HCT116 (cell line): ENCODE measurements around the gene P4HTM. TPM values are rescaled to one million over a fixed set of nuclear protein-coding genes. Genes with fewer than 3 reads are reported as not detected.

ENCODE experiments used
- ATAC-seq: fragments of 200-7000 bp; cut with Tn5 transposase; 2 replicates; pipeline ENCODE4 v1.9.1; 2020; ENCODE audit warnings: mild to moderate bottlenecking, moderate library complexity
- BruUV-seq: library from RNA; stranded (reverse); fragments of 400-500 nt; replicated peaks from 2 replicates; lab custom pipeline; 2021; lab: Mats Ljungman, UMichigan
- CTCF ChIA-PET: fragments of 300-600 bp; sonication (Branson Sonifier 250); formaldehyde crosslinking; loops from one replicate; lab custom pipeline; 2021; ENCODE audit warnings: antibody characterized with exemption; lab: Charles Lee
- POLR2A ChIA-PET: fragments of 300-600, 350-600 bp; sonication (Branson Sonifier 250); formaldehyde crosslinking; loops from one replicate; lab custom pipeline; 2021; ENCODE audit warnings: antibody characterized with exemption; lab: Charles Lee
- RAD21 ChIA-PET, 2 experiments: fragments of 300-600 bp; sonication (Branson Sonifier 250); formaldehyde crosslinking; loops; one replicate each; lab custom pipeline; 2023; ENCODE audit warnings: low total read pairs in 2 of 2; ENCODE audit not compliant: uncharacterized antibody in 2 of 2, unreplicated experiment in 2 of 2, low non-redundant PET in 1 of 2; lab: Charles Lee
- DNase-seq: peaks from one replicate; pipeline ENCODE4 v3.0.0-alpha.2; 2010; ENCODE audit warnings: low read depth, low spot score
- H2AFZ ChIP-seq: fragments of 200-600 bp; shearing (Covaris generic), sonication (generic); 2 replicates; pipeline ENCODE4 v1.6.1; 2017; ENCODE audit warnings: low read depth, mixed run types, mixed read lengths, antibody characterized with exemption, low read length; ENCODE audit not compliant: poor library complexity, severe bottlenecking
- H3K27ac ChIP-seq: 2 replicates; pipeline ENCODE4 v1.5.1; 2012; ENCODE audit warnings: low read depth, low read length
- H3K27me3 ChIP-seq: fragments of 200-600 bp; sonication (generic); 2 replicates; pipeline ENCODE4 v1.6.1; 2016; ENCODE audit warnings: mixed run types, low read length, mixed read lengths; ENCODE audit not compliant: insufficient read depth
- H3K36me3 ChIP-seq, 2 experiments: fragments of 200-500 bp in 1 of 2; fragments of 200-600 bp in 1 of 2; sonication (Bioruptor generic) in 1 of 2; sonication (generic) in 1 of 2; 2 replicates each; pipeline versions ENCODE4 v1.5.1 to v1.6.1; 2014 to 2016; ENCODE audit warnings: low read length in 2 of 2, inconsistent platforms in 1 of 2, mixed read lengths in 1 of 2, mixed run types in 1 of 2; ENCODE audit not compliant: insufficient read depth in 2 of 2, control insufficient read depth in 1 of 2
- H3K4me1 ChIP-seq, 2 experiments: fragments of 200-600 bp in 1 of 2; sonication (generic) in 1 of 2; 2 replicates each; pipeline versions ENCODE4 v1.5.1 to v1.6.1; 2012 to 2017; ENCODE audit warnings: low read length in 2 of 2, inconsistent platforms in 1 of 2, mild to moderate bottlenecking in 1 of 2, mixed read lengths in 1 of 2, mixed run types in 1 of 2, moderate library complexity in 1 of 2; ENCODE audit not compliant: insufficient read depth in 2 of 2, control insufficient read depth in 1 of 2
- H3K4me2 ChIP-seq: fragments of 200-600 bp; sonication (generic); 2 replicates; pipeline ENCODE4 v1.6.1; 2017; ENCODE audit warnings: mixed run types, low read length, mixed read lengths
- H3K4me3 ChIP-seq, 2 experiments: fragments of 200-600 bp in 1 of 2; sonication (generic) in 1 of 2; replicated peaks in 1 of 2; 2 replicates each; pipeline ENCODE4 v1.5.1; 2011 to 2016; ENCODE audit warnings: low read length in 2 of 2, control low read depth in 1 of 2, low read depth in 1 of 2, mild to moderate bottlenecking in 1 of 2, mixed read lengths in 1 of 2, mixed run types in 1 of 2
- H3K79me2 ChIP-seq: fragments of 200-600 bp; sonication (generic); 2 replicates; pipeline ENCODE4 v1.6.1; 2017; ENCODE audit warnings: mild to moderate bottlenecking, mixed run types, low read length, moderate library complexity, mixed read lengths; ENCODE audit not compliant: insufficient read depth
- H3K9ac ChIP-seq: fragments of 200-600 bp; sonication (generic); 2 replicates; pipeline ENCODE4 v1.6.1; 2016; ENCODE audit warnings: low read length, mixed read lengths
- H3K9me2 ChIP-seq: fragments of 200-600 bp; sonication (generic), shearing (Covaris generic); 2 replicates; pipeline ENCODE4 v1.6.1; 2017; ENCODE audit warnings: mixed run types, mild to moderate bottlenecking, moderate library complexity; ENCODE audit not compliant: insufficient read depth
- H3K9me3 ChIP-seq, 2 experiments: fragments of 200-500 bp in 1 of 2; fragments of 200-600 bp in 1 of 2; sonication (Bioruptor generic) in 1 of 2; sonication (generic) in 1 of 2; 2 replicates each; pipeline ENCODE4 v1.6.1; 2014 to 2017; ENCODE audit warnings: low read length in 2 of 2, mixed read lengths in 2 of 2, inconsistent platforms in 1 of 2, low read depth in 1 of 2, mild to moderate bottlenecking in 1 of 2, mixed run types in 1 of 2, moderate library complexity in 1 of 2; ENCODE audit not compliant: control insufficient read depth in 1 of 2, insufficient read depth in 1 of 2
- H4K20me1 ChIP-seq: fragments of 200-600 bp; sonication (generic), shearing (Covaris generic); 2 replicates; pipeline ENCODE4 v1.6.1; 2017; ENCODE audit warnings: mixed run types, mild to moderate bottlenecking, moderate library complexity; ENCODE audit not compliant: insufficient read depth
- ATF3 ChIP-seq: IDR thresholded peaks from 2 replicates; pipeline ENCODE4 v1.6.1; 2012
- CBX3 ChIP-seq: IDR thresholded peaks from 2 replicates; pipeline ENCODE4 v1.6.1; 2012; ENCODE audit warnings: low read depth
- CTCF ChIP-seq, 3 experiments: fragments of 200-600 bp in 1 of 3; sonication (generic) in 1 of 3; IDR thresholded peaks in 2 of 3; conservative IDR thresholded peaks in 1 of 3; 2 replicates each; pipeline ENCODE4 v1.5.1; 2012 to 2017; ENCODE audit warnings: low read depth in 2 of 3, low read length in 2 of 3, antibody characterized with exemption in 1 of 3, borderline replicate concordance in 1 of 3, control low read depth in 1 of 3, mild to moderate bottlenecking in 1 of 3, mixed read lengths in 1 of 3, mixed run types in 1 of 3, moderate library complexity in 1 of 3; ENCODE audit not compliant: insufficient read depth in 1 of 3
- ELF1 ChIP-seq: IDR thresholded peaks from 2 replicates; pipeline ENCODE4 v1.6.1; 2012; ENCODE audit warnings: low read depth, borderline replicate concordance
- EZH2 ChIP-seq: fragments of 200-600 bp; sonication (generic); IDR thresholded peaks from 2 replicates; pipeline ENCODE4 v1.6.1; 2017; ENCODE audit warnings: antibody characterized with exemption, mixed run types
- EZH2phosphoT487 ChIP-seq: fragments of 200-600 bp; IDR thresholded peaks from 2 replicates; pipeline ENCODE4 v1.6.1; 2018; ENCODE audit warnings: antibody characterized with exemption, borderline replicate concordance
- FOSL1 ChIP-seq: IDR thresholded peaks from 2 replicates; pipeline ENCODE4 v1.6.1; 2012; ENCODE audit warnings: low read depth
- JUND ChIP-seq: IDR thresholded peaks from 2 replicates; pipeline ENCODE4 v1.6.1; 2012
- MAX ChIP-seq: IDR thresholded peaks from 2 replicates; pipeline ENCODE4 v1.6.1; 2012
- POLR2A ChIP-seq: IDR thresholded peaks from 2 replicates; pipeline ENCODE4 v1.7.0; 2011; ENCODE audit warnings: borderline replicate concordance; ENCODE audit not compliant: insufficient read depth, insufficient read length; ENCODE audit errors: extremely low read depth
- POLR2AphosphoS5 ChIP-seq: IDR thresholded peaks from 2 replicates; pipeline ENCODE4 v1.6.1; 2011; ENCODE audit warnings: mild to moderate bottlenecking, low read depth, low read length, moderate library complexity
- SP1 ChIP-seq: IDR thresholded peaks from 2 replicates; pipeline ENCODE4 v1.6.1; 2012; ENCODE audit warnings: low read depth
- SRF ChIP-seq: IDR thresholded peaks from 2 replicates; pipeline ENCODE4 v1.6.1; 2012; ENCODE audit warnings: low read depth
- TCF7L2 ChIP-seq: IDR thresholded peaks from 2 replicates; pipeline ENCODE4 v1.7.0; 2011; ENCODE audit warnings: borderline replicate concordance, inconsistent platforms; ENCODE audit not compliant: insufficient read depth, insufficient read length; ENCODE audit errors: extremely low read depth
- YY1 ChIP-seq: IDR thresholded peaks from 2 replicates; pipeline ENCODE4 v1.6.1; 2011; ENCODE audit warnings: low read length, low read depth, moderate library complexity, mild to moderate bottlenecking; ENCODE audit not compliant: insufficient replicate concordance; ENCODE audit errors: extremely low read depth
- ZFX ChIP-seq: fragments of 450-650 bp; IDR thresholded peaks from 2 replicates; pipeline ENCODE4 v1.6.1; 2017
- ZNF274 ChIP-seq: fragments of 200-500 bp; sonication (Bioruptor generic); IDR thresholded peaks from 2 replicates; pipeline ENCODE4 v1.6.1; 2014; ENCODE audit warnings: mild to moderate bottlenecking, low read depth, low read length, inconsistent platforms
- intact Hi-C: fragments of 100-400 bp; cut with micrococcal nuclease; formaldehyde crosslinking; loops from 2 replicates; pipeline ENCODE4 v1.10.0; 2022
- total RNA-seq: library from RNA; stranded (reverse); gene quantifications from one replicate; pipeline ENCODE4 v1.2.1, GENCODE V29; 2021; ENCODE audit not compliant: unreplicated experiment

Gene P4HTM
- total RNA-seq, 1 experiment from 2014 or later, result 60.5 TPM

- TF ChIP-seq ATF3 (no peak), EZH2 (no peak), ZFX (no peak), MAX (no peak), YY1 (no peak), ELF1 (no peak), JUND (no peak), POLR2AphosphoS5 (no peak), FOSL1 (no peak)
- RAD21 ChIA-PET, result no interaction called here
Measured at GRCh38 chr3:48950051-48950450, 40.0 kb upstream of the P4HTM start.

GRCh38 chr3:48951764-48952163, 38.3 kb upstream of the P4HTM start:
- intact Hi-C loops, result loop anchor here (1.0 to 5.0 kb wide), 2 partner anchors 214 to 264 kb away; partner anchors contain the start of gene NCKIPSD
- no peak for ATAC-seq
- POLR2A ChIA-PET, result interaction anchor here (0.7 kb wide), 1 partner anchor 254 kb away, joined by 3 read pairs; no protein-coding TSS in a partner anchor
- H3K4me3 ChIP-seq, result no peak overlapping the region
- H2AFZ ChIP-seq, result no peak overlapping the region
- no peak overlapping the region for H3K27ac ChIP-seq
- H3K79me2 ChIP-seq, result peaks cover 84% of the 10 kb centered on the region
- H3K9me2 ChIP-seq, result no peaks in the 10 kb centered on the region
- RAD21 ChIA-PET, result no interaction called here
- 0 out of 4 replicates have a peak, but pooled peaks cover 5 to 7% of the 10 kb centered on the region in 2 experiments for H3K36me3 ChIP-seq
- DNase-seq, result no peak
- CTCF ChIA-PET, result interaction anchor here (0.8 to 1.5 kb wide), 3 partner anchors 212 to 266 kb away, joined by 3 to 6 read pairs (median 4); partner anchors contain the start of gene NCKIPSD
- 0 out of 4 replicates have a peak, but pooled peaks cover 0 to 4% of the 10 kb centered on the region in 2 experiments for H3K4me1 ChIP-seq
- H3K27me3 ChIP-seq, result no peaks in the 10 kb centered on the region
- H4K20me1 ChIP-seq, result peaks cover 10% of the 10 kb centered on the region; the same call in 1 of the 2 replicates
- H3K4me2 ChIP-seq, result no peak overlapping the region
- no peak overlapping the region for H3K9ac ChIP-seq
- H3K9me3 ChIP-seq, result no peaks in the 10 kb centered on the region
- no TSS peak for BruUV-seq
- TF ChIP-seq POLR2A, result no peak
- TF ChIP-seq CBX3, result no peak
- no peak for TF ChIP-seq TCF7L2
- TF ChIP-seq ZFX, result no peak
- TF ChIP-seq SP1, result no peak
- no peak for TF ChIP-seq EZH2phosphoT487
- TF ChIP-seq MAX, result no peak
- no peak for TF ChIP-seq SRF
- TF ChIP-seq JUND, result no peak
- no peak for TF ChIP-seq ELF1
- TF ChIP-seq EZH2, result no peak
- TF ChIP-seq YY1, result no peak
- TF ChIP-seq CTCF (IDR thresholded peaks at IDR 0.05 in 2 of 3, conservative IDR thresholded peaks at IDR 0.05 in 1 of 3; ENCODE audit: borderline replicate concordance in 1 of 3, insufficient read depth in 1 of 3, low read depth in 2 of 3, low read length in 2 of 3), result no peak
- no peak for TF ChIP-seq ZNF274

More at GRCh38 chr3:48950051-48950450, 40.0 kb upstream of the P4HTM start:
- H3K4me1 ChIP-seq, result 0 out of 4 replicates have a peak, but pooled peaks cover 0 to 4% of the 10 kb centered on the region in 2 experiments
- ChIA-PET POLR2A (no interaction called here), CTCF (interaction anchor here (1.1 kb wide), 1 partner anchor 184 kb away, joined by 3 read pairs; no protein-coding TSS in a partner anchor)
- H3K9ac ChIP-seq, result no peak overlapping the region
- DNase-seq (no peak), ATAC-seq (no peak)
- H3K9me3 ChIP-seq, result no peaks in the 10 kb centered on the region
- peaks cover 10% of the 10 kb centered on the region; the same call in 1 of the 2 replicates for H4K20me1 ChIP-seq
- H3K4me2 ChIP-seq, result no peak overlapping the region
- intact Hi-C loops, result loop anchor here (5.0 kb wide), 1 partner anchor 263 kb away; the partner anchor contains the start of gene NCKIPSD
- H3K79me2 ChIP-seq, result peaks cover 89% of the 10 kb centered on the region
- 0 out of 4 replicates have a peak, but pooled peaks cover 5 to 7% of the 10 kb centered on the region in 2 experiments for H3K36me3 ChIP-seq
- H3K4me3 ChIP-seq, result no peak overlapping the region
- no peak overlapping the region for H3K27ac ChIP-seq
- no peak overlapping the region for H2AFZ ChIP-seq
- H3K27me3 ChIP-seq, result no peaks in the 10 kb centered on the region
- no TSS peak for BruUV-seq
- H3K9me2 ChIP-seq, result no peaks in the 10 kb centered on the region
